HG02938 (cell line): Measurements from ENCODE around the gene SPATA24.
"Not testable (repeated sequence)": the region's sequence is repeated elsewhere in the genome, so short reads cannot be mapped to it uniquely, and the experiment has no call there.

Experiments used
- ATAC-seq: cut with Tn5 transposase; IDR thresholded peaks from one replicate; pipeline ENCODE4 v1.9.1; 2021; ENCODE audit warnings: mild to moderate bottlenecking, moderate library complexity; ENCODE audit not compliant: unreplicated experiment

Gene SPATA24

GRCh38 chr5:139395844-139396640, 7.8 kb downstream of the SPATA24 start:
- no peak for ATAC-seq

GRCh38 chr5:139394654-139395566, 9.0 kb downstream of the SPATA24 start, which contains the start of gene PROB1:
TSS of gene PROB1 (minus strand) at chr5:139395104. CDS start at chr5:139395081, 23 bp downstream.
- ATAC-seq = no peak

GRCh38 chr5:139394123-139394653, 9.7 kb downstream of the SPATA24 start:
- ATAC-seq = no peak

- no peak for ATAC-seq
These were observed 10.3 kb downstream of the SPATA24 start for GRCh38 chr5:139393497-139394122.

GRCh38 chr5:139392678-139393496, 11.0 kb downstream of the SPATA24 start:
- ATAC-seq = peak; percentile 43

GRCh38 chr5:139392324-139392677, 11.6 kb downstream of the SPATA24 start:
- no peak for ATAC-seq

- ATAC-seq = no peak
These were observed 12.1 kb downstream of the SPATA24 start for GRCh38 chr5:139391570-139392323.

- ATAC-seq = no peak
These were observed 13.0 kb downstream of the SPATA24 start for GRCh38 chr5:139390639-139391569.

GRCh38 chr5:139389701-139390638, 13.9 kb downstream of the SPATA24 start, which contains the start of gene MZB1:
TSS of gene MZB1 (minus strand) at chr5:139389913. CDS start at chr5:139389856, 57 bp downstream.
- ATAC-seq = peak; percentile 35

- ATAC-seq = no peak
These were observed 15.6 kb downstream of the SPATA24 start for GRCh38 chr5:139388198-139388821.

GRCh38 chr5:139387611-139388197, 16.2 kb downstream of the SPATA24 start:
- no peak for ATAC-seq

- not testable (repeated sequence) for ATAC-seq
These were observed 16.9 kb downstream of the SPATA24 start for GRCh38 chr5:139386956-139387355.

- ATAC-seq = no peak
These were observed 17.8 kb downstream of the SPATA24 start for GRCh38 chr5:139386050-139386438.

GRCh38 chr5:139385061-139386049, 18.5 kb downstream of the SPATA24 start:
- ATAC-seq = no peak

GRCh38 chr5:139384591-139385051, 19.3 kb downstream of the SPATA24 start:
- no peak for ATAC-seq
